GM23338 (cell line): ENCODE data around the gene SEC11A.
"Not testable (repeated sequence)": the region's sequence is repeated elsewhere in the genome, so short reads cannot be mapped to it uniquely, and the experiment has no call there.

Source experiments
- CTCF ChIP-seq, 2 experiments: fragments of 200-600 bp in 1 of 2; sonication (generic) in 1 of 2; conservative IDR thresholded peaks; 2 replicates each; pipeline versions ENCODE4 v1.5.1 to v1.6.1; 2016 to 2017; ENCODE audit warnings: antibody characterized with exemption in 2 of 2, low read depth in 2 of 2, mild to moderate bottlenecking in 2 of 2, moderate library complexity in 1 of 2
- POLR2AphosphoS5 ChIP-seq: IDR thresholded peaks from 2 replicates; pipeline ENCODE4 v1.6.1; 2016; ENCODE audit warnings: antibody characterized with exemption, low read depth

GRCh38 chr15:84642640-84643039, 73.3 kb downstream of the SEC11A start:
- TF ChIP-seq POLR2AphosphoS5; CTCF (conservative IDR thresholded peaks at IDR 0.05; ENCODE audit: low read depth in 2 of 2): not testable (repeated sequence)
